Endodermal cell (in vitro differentiated cells): ENCODE measurements around the gene GRIK4. TPM values are rescaled to one million over a fixed set of nuclear protein-coding genes. Genes with fewer than 3 reads are reported as not detected.

ENCODE experiments used
- DNase-seq: peaks from one replicate; pipeline ENCODE4 v3.0.0-alpha.2; 2017
- H3K27ac ChIP-seq: 2 replicates; pipeline ENCODE4 v1.5.1; 2013; ENCODE audit warnings: mild to moderate bottlenecking, low read depth, low read length, moderate library complexity
- H3K27me3 ChIP-seq: 2 replicates; pipeline ENCODE4 v1.6.1; 2013; ENCODE audit warnings: mild to moderate bottlenecking, low read length, moderate library complexity; ENCODE audit not compliant: insufficient read depth, control insufficient read depth, poor library complexity, severe bottlenecking
- H3K36me3 ChIP-seq: 2 replicates; pipeline ENCODE4 v1.7.0; 2013; ENCODE audit warnings: mild to moderate bottlenecking, low read length, moderate library complexity; ENCODE audit not compliant: control insufficient read depth, insufficient read depth
- H3K4me1 ChIP-seq: one replicate; pipeline ENCODE4 v1.7.0; 2013; ENCODE audit warnings: low read length; ENCODE audit not compliant: control insufficient read depth, insufficient read depth
- H3K4me3 ChIP-seq: 2 replicates; pipeline ENCODE4 v1.5.1; 2013; ENCODE audit warnings: mild to moderate bottlenecking, low read length, moderate library complexity
- H3K9ac ChIP-seq: 2 replicates; pipeline ENCODE4 v1.6.1; 2013; ENCODE audit warnings: mild to moderate bottlenecking, low read length, moderate library complexity; ENCODE audit not compliant: poor library complexity, severe bottlenecking; ENCODE audit errors: extremely low read depth
- H3K9me3 ChIP-seq: 2 replicates; pipeline ENCODE4 v1.6.1; 2013; ENCODE audit warnings: mild to moderate bottlenecking, low read length, moderate library complexity; ENCODE audit not compliant: control insufficient read depth
- H3K27ac Mint-ChIP-seq: 2 replicates; pipeline ENCODE4 v1.8.0; 2020; ENCODE audit warnings: mixed read lengths
- H3K27me3 Mint-ChIP-seq: 2 replicates; pipeline ENCODE4 v1.8.0; 2021; ENCODE audit warnings: mild to moderate bottlenecking, mixed read lengths; ENCODE audit not compliant: insufficient read depth
- H3K36me3 Mint-ChIP-seq: 2 replicates; pipeline ENCODE4 v1.8.0; 2020; ENCODE audit warnings: low read depth, mixed read lengths
- H3K4me1 Mint-ChIP-seq: 2 replicates; pipeline ENCODE4 v1.8.0; 2020; ENCODE audit warnings: mixed read lengths
- H3K4me3 Mint-ChIP-seq: 2 replicates; pipeline ENCODE4 v1.8.0; 2020; ENCODE audit warnings: mild to moderate bottlenecking, moderate library complexity, mixed read lengths
- H3K9me3 Mint-ChIP-seq: 2 replicates; pipeline ENCODE4 v1.8.0; 2020; ENCODE audit warnings: mild to moderate bottlenecking, mixed read lengths
- WGBS, 2 experiments: methylation state at CpG; one replicate each; pipeline versions ENCODE4 v1.1.5 to v1.1.7; 2013; ENCODE audit warnings: missing lambda C conversion rate in 2 of 2, mixed read lengths in 1 of 2; ENCODE audit not compliant: insufficient coverage in 1 of 2, insufficient read length in 1 of 2; 5-methylcytosine and 5-hydroxymethylcytosine counted together
- total RNA-seq, 2 donors: library from RNA; stranded (reverse); fragmentation: NEBNext Ultra II Directional in 1 of 2; extraction: Animal tissue kit (Norgen Biotek cat#: 25700) in 1 of 2; gene quantifications; 2 replicates in 1 of 2; 3 replicates in 1 of 2; pipeline ENCODE4 v1.2.1, GENCODE V29; 2021
- TF ChIP-seq, protein P1 (sequence below): fragments of 200-600 bp; sonication (generic); conservative IDR thresholded peaks from 2 replicates; pipeline ENCODE4 v1.5.0; 2021; ENCODE audit warnings: antibody characterized with exemption, mild to moderate bottlenecking

GRIK4 gene
- total RNA-seq, 2 donors from 2014 or later, result 1.7 to 3.5 TPM

DNA sequence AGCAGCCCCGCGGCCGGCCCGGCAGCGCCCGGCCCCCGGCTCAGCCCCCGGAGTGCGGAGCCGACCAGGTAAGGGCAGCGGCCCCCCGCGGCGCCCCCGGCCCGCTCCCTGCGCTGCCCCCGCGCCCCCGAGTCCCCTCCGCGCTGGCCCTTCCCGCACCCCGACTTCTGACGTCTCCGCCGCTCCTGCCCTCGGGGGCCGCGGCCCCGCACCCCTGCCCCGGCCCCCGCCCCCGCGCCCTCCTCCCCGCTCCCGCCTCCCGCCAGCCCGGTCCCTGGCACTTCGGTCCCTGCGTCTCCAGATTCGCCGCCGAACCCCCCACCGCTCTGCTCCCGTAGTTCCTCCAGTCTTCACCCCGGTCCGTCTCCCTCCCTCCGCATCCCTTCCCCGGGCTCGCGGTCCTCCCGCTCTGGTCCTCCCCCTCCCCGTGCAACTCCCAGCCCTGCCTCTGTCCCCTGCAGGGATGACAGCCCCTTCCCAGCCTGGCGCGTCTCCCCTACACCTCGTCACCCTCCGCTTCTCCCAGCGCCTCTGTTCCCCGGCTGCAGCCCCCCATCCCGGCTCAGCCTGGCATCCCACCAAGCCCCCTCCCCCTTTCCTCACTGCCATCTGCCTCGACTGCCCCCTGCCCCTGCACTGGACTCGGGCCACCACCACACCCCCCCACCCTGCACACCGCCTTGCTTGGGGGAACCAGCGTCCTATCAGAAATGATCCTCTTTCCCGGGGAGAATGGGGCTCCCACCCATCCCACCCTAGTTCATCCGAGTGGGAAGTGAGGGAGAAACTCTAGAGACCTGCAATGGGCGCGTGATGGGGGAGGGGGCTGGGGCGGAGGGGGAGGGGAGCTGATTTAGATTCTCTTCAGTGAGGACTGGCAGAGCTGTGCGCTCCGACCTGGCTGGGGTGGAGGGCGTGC is 531 bp downstream of the GRIK4 start:
- Histone ChIP-seq H3K4me1 (no peaks in the 10 kb centered on the region), H3K27ac (no peak overlapping the region), H3K4me3 (no peak overlapping the region), H3K36me3 (no peaks in the 10 kb centered on the region), H3K9me3 (no peaks in the 10 kb centered on the region), H3K27me3 (peaks cover 32% of the 10 kb centered on the region), H3K9ac (no peak overlapping the region)
- no peaks in the 10 kb centered on the region for H3K9me3 Mint-ChIP-seq
- peaks cover 50% of the 10 kb centered on the region for H3K27me3 Mint-ChIP-seq
- peak; percentile 68 for DNase-seq
- H3K27ac Mint-ChIP-seq, result no peak overlapping the region
- H3K4me3 Mint-ChIP-seq, result peak overlapping the region; percentile 52
- H3K4me1 Mint-ChIP-seq, result peaks cover 9% of the 10 kb centered on the region
- 5 to 9% methylated on average over 8 to 67 of the region's 73 CpGs for WGBS, 2 experiments
- no peaks in the 10 kb centered on the region for H3K36me3 Mint-ChIP-seq
- TF ChIP-seq, protein P1, sequence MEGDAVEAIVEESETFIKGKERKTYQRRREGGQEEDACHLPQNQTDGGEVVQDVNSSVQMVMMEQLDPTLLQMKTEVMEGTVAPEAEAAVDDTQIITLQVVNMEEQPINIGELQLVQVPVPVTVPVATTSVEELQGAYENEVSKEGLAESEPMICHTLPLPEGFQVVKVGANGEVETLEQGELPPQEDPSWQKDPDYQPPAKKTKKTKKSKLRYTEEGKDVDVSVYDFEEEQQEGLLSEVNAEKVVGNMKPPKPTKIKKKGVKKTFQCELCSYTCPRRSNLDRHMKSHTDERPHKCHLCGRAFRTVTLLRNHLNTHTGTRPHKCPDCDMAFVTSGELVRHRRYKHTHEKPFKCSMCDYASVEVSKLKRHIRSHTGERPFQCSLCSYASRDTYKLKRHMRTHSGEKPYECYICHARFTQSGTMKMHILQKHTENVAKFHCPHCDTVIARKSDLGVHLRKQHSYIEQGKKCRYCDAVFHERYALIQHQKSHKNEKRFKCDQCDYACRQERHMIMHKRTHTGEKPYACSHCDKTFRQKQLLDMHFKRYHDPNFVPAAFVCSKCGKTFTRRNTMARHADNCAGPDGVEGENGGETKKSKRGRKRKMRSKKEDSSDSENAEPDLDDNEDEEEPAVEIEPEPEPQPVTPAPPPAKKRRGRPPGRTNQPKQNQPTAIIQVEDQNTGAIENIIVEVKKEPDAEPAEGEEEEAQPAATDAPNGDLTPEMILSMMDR, result no peak

- DNase-seq, result no peak
- peaks cover 32% of the 10 kb centered on the region for H3K27me3 ChIP-seq
- H3K27ac ChIP-seq, result no peak overlapping the region
- TF ChIP-seq, protein P1, result no peak
- Mint-ChIP-seq H3K9me3 (no peaks in the 10 kb centered on the region), H3K36me3 (no peaks in the 10 kb centered on the region), H3K27ac (no peak overlapping the region), H3K27me3 (peaks cover 52% of the 10 kb centered on the region), H3K4me1 (peaks cover 17% of the 10 kb centered on the region), H3K4me3 (peak overlapping the region; percentile 52)
- no peaks in the 10 kb centered on the region for H3K9me3 ChIP-seq
- no peaks in the 10 kb centered on the region for H3K4me1 ChIP-seq
- WGBS, 2 experiments, result 90 to 93% methylated on average over 14 to 22 of the region's 22 CpGs
- H3K4me3 ChIP-seq, result no peak overlapping the region
- no peaks in the 10 kb centered on the region for H3K36me3 ChIP-seq
- no peak overlapping the region for H3K9ac ChIP-seq
These were observed 1.3 kb downstream of the GRIK4 start for GRCh38 chr11:120512739-120513435.

DNA sequence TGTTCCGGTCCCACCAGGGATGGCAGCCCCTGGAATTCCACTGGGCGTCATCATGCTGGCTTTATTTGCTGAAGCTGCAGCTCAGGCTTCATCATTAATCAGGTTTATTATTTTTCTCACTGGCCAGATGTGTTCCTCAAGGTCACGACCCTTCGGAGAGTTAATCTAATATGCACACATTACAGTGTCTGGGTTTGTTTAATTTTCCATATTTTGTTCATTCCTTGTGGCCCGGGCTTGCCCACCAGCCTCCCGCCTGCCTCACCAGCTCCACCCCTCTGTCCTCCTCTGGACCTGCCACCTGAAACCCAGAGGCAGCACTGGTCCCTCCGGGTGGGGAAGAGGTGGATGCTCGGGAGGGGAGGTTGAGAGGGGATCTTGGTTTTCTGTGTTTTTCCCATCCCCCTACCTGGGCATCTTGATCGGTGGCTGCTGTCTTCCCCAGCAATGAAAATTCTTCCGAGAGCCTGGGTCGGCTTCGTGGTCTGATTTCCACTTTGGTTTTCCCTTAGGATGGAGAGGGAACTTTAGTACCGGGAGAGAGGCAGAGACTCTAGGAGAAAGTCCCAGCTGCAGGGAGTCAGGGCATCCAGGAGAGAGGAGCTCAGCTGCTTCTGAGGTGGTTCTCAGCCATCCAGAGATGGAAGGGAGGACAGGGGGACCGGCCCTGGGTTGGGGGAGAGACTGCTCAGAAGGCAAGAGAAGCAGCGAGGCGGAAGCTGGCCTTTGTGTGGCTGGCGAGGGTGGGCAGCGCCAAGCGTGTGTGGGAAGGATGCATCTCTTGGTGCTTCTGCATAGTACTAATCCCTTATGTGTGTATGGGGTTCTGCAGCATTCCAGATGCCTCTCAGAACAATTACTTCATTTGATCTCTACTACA is 2.1 kb downstream of the GRIK4 start:
- TF ChIP-seq, protein P1, result no peak
- H3K27me3 ChIP-seq, result peaks cover 32% of the 10 kb centered on the region
- H3K27ac ChIP-seq, result no peak overlapping the region
- no peak overlapping the region for H3K9ac ChIP-seq
- Mint-ChIP-seq H3K27me3 (peaks cover 48% of the 10 kb centered on the region), H3K4me3 (no peak overlapping the region), H3K36me3 (no peaks in the 10 kb centered on the region), H3K9me3 (no peaks in the 10 kb centered on the region), H3K4me1 (peaks cover 20% of the 10 kb centered on the region), H3K27ac (no peak overlapping the region)
- H3K36me3 ChIP-seq, result no peaks in the 10 kb centered on the region
- no peak overlapping the region for H3K4me3 ChIP-seq
- H3K9me3 ChIP-seq, result no peaks in the 10 kb centered on the region
- DNase-seq, result no peak
- WGBS, 2 experiments, result 86 to 92% methylated on average over 7 to 19 of the region's 19 CpGs
- no peaks in the 10 kb centered on the region for H3K4me1 ChIP-seq
